AG09309 (cell line): ENCODE data around the gene PAF1.

ENCODE experiments used
- DNase-seq: peaks from one replicate; pipeline ENCODE4 v3.0.0-alpha.2; 2010; ENCODE audit warnings: low read depth
- H3K4me3 ChIP-seq: 2 replicates; pipeline ENCODE4 v1.5.1; 2011; ENCODE audit warnings: mild to moderate bottlenecking, low read depth, low read length, moderate library complexity; ENCODE audit not compliant: control insufficient read depth
- TF ChIP-seq, protein P1 (sequence below): IDR thresholded peaks from 2 replicates; pipeline ENCODE4 v1.5.1; 2011; ENCODE audit warnings: mild to moderate bottlenecking, low read depth, low read length, inconsistent platforms; ENCODE audit not compliant: insufficient read depth, control insufficient read depth; ENCODE audit errors: missing control alignments

The PAF1 gene

DNA sequence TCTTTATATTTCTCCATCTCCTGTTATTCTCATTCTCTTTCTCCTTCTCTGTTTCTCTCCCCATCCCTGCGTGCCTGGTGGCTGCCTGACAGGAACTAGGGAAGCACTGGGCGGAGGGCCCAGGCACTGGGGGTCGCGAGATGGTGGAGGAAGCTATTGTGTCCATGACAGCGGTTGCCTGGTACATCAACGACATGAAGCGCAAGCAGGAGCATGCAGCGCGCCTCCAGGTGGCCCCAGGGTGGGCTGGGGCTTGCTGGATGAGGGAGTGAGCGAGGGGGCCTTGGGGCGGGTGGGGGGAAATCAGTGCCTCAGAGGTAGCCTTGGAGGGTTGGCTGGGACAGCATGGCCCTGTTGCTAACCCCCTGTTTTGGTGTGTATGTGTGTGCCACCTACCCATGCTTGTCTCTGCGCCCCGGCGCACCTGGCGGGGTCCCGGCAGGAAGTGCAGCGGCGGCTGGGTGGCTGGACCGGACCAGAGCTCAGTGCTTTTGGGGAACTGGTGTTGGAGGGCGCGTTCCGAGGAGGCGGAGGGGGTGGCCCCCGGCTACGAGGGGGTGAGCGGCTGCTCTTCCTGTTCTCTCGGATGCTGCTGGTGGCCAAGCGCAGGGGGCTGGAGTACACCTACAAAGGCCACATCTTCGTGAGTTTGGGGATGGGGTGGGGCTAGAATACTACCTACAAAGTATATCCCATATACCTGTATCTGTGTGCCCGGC, 26.7 kb upstream of the PAF1 start:
- DNase-seq = no peak
- TF ChIP-seq, protein P1, sequence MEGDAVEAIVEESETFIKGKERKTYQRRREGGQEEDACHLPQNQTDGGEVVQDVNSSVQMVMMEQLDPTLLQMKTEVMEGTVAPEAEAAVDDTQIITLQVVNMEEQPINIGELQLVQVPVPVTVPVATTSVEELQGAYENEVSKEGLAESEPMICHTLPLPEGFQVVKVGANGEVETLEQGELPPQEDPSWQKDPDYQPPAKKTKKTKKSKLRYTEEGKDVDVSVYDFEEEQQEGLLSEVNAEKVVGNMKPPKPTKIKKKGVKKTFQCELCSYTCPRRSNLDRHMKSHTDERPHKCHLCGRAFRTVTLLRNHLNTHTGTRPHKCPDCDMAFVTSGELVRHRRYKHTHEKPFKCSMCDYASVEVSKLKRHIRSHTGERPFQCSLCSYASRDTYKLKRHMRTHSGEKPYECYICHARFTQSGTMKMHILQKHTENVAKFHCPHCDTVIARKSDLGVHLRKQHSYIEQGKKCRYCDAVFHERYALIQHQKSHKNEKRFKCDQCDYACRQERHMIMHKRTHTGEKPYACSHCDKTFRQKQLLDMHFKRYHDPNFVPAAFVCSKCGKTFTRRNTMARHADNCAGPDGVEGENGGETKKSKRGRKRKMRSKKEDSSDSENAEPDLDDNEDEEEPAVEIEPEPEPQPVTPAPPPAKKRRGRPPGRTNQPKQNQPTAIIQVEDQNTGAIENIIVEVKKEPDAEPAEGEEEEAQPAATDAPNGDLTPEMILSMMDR = no peak
- H3K4me3 ChIP-seq = no peak overlapping the region

DNA sequence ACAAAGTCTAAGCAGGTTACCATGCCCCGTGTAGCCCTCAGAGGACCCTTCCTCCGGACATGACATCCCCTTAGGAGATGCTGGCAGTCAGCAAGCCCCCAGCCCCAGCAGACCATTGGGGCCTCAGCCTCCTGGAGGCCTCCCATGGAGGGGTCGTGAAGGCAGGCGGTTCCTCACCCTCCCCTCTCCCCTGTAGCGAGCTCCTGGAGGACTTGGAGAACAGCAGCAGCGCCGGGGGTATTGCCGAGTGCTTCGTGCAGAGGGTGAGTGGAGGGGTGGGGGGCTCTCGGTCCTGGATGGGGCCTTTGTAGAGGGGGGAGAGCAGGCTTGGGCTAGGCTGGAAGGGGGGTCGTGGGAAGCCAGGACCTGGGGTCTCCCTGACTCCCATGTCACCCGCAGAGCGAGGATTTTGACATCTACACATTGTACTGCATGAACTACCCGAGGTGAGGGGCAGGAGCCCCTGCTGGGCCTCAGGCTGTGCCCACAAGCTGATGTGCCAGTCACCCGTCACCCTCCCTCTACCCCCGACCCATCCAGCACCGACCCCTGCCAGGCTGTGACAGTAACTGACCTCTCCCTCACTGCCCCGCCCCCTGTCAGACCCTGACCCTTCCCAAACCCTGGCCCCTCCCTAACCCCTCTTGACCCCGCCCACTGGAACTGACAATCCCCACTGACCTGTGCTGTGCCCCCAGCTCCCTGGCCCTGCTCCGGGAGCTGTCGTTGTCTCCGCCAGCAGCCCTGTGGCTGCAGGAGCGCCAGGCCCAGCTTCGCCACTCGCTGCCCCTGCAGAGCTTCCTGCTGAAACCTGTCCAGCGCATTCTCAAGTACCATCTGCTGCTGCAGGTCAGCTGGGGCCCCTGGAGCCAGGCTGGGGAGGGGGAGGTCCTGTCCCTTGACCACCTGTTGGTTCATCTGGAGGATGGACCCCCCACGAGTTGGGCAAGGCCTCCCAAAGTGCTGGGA, 25.5 kb upstream of the PAF1 start:
- no peak for DNase-seq
- no peak overlapping the region for H3K4me3 ChIP-seq
- TF ChIP-seq, protein P1 = no peak

DNA sequence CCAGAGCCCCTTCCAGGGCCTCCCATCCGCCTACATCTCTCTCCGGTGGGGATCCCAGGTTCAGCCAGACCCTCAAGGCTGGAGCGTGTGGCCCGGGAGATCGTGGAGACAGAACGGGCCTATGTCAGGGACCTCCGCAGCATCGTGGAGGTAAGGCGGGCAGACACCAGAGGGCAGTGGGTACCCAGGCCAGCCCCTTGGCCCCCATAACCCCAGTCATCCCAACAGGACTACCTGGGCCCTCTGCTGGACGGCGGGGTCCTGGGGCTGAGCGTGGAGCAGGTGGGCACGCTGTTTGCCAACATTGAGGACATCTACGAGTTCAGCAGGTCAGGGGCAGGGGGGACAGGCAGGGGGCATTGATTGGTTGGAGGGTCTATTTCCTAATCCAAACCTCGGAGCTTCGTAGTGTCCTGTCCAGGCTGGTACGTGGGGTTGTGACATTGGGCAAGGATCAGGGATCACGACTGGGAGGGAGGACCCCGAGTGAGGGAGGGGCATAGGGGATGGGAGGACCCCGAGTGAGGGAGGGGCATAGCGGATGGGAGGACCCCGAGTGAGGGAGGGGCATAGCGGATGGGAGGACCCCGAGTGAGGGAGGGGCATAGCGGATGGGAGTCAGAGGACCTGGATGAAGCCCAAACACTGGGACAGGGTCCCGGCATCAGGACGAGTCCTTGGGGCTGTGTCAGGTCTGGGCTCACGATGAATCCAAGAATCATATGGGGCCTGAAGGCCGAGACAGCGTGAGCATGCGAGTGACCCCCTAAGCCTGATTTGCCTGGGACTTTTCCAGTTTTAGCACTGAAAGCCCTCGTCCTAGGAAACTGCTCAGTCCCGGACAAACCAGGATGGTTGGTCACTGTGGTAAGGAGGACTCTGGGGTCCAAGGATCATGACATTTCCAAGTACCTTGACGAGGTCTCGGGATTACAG, 24.5 kb upstream of the PAF1 start:
- DNase-seq = no peak
- H3K4me3 ChIP-seq = peak overlapping the region; percentile 65
- TF ChIP-seq, protein P1 = peak; percentile 11

DNA sequence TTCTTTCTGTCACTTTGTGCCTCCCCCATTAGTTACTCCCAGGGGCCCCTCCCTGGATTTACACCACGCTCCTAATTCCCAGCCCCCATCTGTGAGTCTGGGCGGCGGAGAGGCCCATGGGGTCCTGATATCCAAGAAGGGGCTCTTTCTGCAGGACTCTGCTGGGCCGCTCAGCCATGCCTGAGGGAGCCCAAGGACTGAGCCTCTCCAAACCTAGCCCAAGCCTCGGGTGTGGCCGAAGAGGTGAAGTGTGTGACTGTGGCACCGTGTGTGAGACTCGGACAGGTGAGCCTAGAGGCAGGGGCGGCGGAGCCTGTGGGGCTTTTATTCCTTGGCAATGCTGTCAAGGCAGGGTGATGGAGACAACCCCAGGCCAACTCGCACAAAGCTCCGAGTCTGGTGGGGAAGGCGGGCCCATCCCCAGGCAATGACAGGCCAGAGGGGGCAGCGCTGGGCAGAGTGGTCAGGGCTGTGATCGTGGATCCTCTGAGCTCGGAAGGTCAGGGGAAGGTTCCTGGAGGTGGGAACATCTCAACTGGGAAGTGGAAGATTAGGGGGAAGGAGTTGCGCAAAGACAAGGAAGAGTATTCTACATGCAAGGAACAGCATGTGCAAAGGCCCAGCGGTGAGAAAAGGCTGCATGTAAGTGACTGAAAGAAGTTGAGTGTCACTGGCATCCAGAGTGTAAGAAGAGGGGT, 23.2 kb upstream of the PAF1 start:
- DNase-seq = no peak
- TF ChIP-seq, protein P1 = peak; percentile 43
- peak overlapping the region; percentile 65 for H3K4me3 ChIP-seq

DNA sequence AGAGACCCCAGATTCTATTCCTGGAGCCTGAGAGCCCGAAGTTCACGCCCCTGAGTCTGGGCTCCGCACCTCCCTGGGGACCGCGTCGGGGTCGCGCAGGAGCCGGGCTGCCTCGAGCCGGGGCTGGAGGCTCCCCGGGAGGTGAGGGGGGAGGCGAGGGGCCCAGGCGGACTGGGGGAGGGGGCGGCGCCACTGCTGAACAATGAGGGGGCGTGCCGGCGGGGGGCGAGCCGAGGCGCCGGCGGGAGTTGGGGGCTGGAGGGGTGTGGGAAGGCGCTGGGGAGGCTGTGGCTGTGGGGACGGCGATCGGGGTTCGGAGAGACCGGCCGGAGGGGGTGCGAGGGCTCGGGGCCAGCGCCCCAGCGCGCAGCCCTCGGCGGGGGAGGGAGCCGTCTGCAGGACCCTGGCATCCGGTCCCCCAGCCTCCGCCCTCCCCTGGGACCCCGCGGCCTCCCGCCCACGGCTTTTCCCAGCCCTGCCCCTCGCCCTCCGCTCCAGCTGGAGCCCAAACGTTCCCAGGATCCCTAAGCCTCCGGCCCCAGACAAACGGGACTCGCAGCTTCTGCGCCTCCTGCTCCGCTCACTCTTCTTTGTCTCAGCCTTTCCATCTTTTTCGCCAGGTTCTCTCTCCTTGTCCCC, 22.5 kb upstream of the PAF1 start:
- no peak for DNase-seq
- H3K4me3 ChIP-seq = peak overlapping the region; percentile 65
- TF ChIP-seq, protein P1 = no peak
